SW480 (cell line): ENCODE results near the gene RASSF3.
"Not testable (repeated sequence)": the region's sequence is repeated elsewhere in the genome, so short reads cannot be mapped to it uniquely, and the experiment has no call there.

Source experiments
- DNase-seq: peaks from one replicate; pipeline ENCODE4 v3.0.0-alpha.2; 2016; ENCODE audit warnings: low spot score

RASSF3 gene

GRCh38 chr12:64598831-64599230 is 11.5 kb upstream of the RASSF3 start:
- no peak for DNase-seq

- no peak for DNase-seq
These were observed 10.1 kb upstream of the RASSF3 start for GRCh38 chr12:64600164-64600561.

- DNase-seq, result no peak
These were observed 7.0 kb upstream of the RASSF3 start for GRCh38 chr12:64603183-64603841.

GRCh38 chr12:64608901-64609535 is 1.3 kb upstream of the RASSF3 start:
- DNase-seq, result peak; percentile 84

- peak; percentile 40 for DNase-seq
These were observed 688 bp upstream of the RASSF3 start for GRCh38 chr12:64609536-64610078.

- peak; percentile 58 for DNase-seq
These were observed 505 bp downstream of the RASSF3 start for GRCh38 chr12:64610660-64611340.

- peak; percentile 17 for DNase-seq
These were observed 1.3 kb downstream of the RASSF3 start for GRCh38 chr12:64611341-64612284.

- no peak for DNase-seq
These were observed 2.5 kb downstream of the RASSF3 start for GRCh38 chr12:64612843-64613242.

GRCh38 chr12:64613775-64614398 is 3.6 kb downstream of the RASSF3 start:
- DNase-seq, result not testable (repeated sequence)

GRCh38 chr12:64616201-64616600 is 5.9 kb downstream of the RASSF3 start:
- no peak for DNase-seq

GRCh38 chr12:64618953-64619590 is 8.8 kb downstream of the RASSF3 start:
- DNase-seq, result no peak

GRCh38 chr12:64621257-64621942 is 11.1 kb downstream of the RASSF3 start:
- no peak for DNase-seq

GRCh38 chr12:64624035-64624434 is 13.7 kb downstream of the RASSF3 start:
- no peak for DNase-seq

GRCh38 chr12:64625243-64626077 is 15.2 kb downstream of the RASSF3 start:
- DNase-seq, result peak; percentile 45

- DNase-seq, result not testable (repeated sequence)
These were observed 16.3 kb downstream of the RASSF3 start for GRCh38 chr12:64626588-64626987.

GRCh38 chr12:64627771-64628170 is 17.5 kb downstream of the RASSF3 start:
- no peak for DNase-seq

GRCh38 chr12:64631197-64631596 is 20.9 kb downstream of the RASSF3 start:
- DNase-seq, result no peak

- no peak for DNase-seq
These were observed 23.0 kb downstream of the RASSF3 start for GRCh38 chr12:64633011-64633939.
